T-helper 1 cell (primary cell): ENCODE measurements around the gene SLC16A7.

ENCODE experiments used
- DNase-seq, 5 donors: peaks; one replicate each; pipeline ENCODE4 v3.0.0-alpha.2; 2012 to 2020

SLC16A7 gene

GRCh38 chr12:59624732-59625460 lies 29.1 kb downstream of the SLC16A7 start:
- no peak for DNase-seq

DNA sequence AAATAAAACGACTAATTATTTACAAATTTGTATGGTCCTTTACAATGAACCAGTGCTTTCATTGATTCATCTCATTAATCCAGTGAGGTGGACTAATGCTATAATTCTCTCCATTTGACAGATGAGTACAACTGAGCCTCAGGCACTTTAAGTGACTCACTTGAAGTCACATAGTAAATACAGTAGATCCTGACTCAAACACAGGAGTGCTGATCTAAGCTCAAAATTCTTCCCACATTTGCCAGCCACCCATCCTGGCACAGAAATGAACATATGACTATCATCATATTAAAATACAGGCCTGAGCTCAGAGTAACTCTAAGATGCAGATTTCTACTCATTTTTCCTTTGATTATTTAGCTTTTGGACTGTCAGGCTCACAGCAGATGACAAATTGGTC lies 30.6 kb downstream of the SLC16A7 start:
- DNase-seq = no peak

DNA sequence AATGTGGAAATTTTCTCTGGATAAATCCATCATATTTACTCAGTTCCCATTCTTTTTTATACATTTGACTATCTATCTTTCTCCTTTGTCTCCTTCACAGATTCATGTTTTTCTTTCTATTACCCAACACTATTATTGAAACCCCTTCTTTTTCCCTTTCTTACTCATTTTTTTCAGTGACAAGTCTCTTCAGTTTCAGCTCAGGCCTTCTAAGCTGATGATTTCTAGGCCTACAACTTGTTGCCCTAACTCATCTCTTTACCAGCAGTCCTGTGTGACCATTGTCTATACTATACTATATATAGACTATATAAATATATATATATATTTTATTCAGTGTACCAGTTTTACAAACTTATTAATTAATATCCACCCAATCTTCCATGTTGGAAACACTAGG lies 31.8 kb downstream of the SLC16A7 start:
- DNase-seq = no peak

DNA sequence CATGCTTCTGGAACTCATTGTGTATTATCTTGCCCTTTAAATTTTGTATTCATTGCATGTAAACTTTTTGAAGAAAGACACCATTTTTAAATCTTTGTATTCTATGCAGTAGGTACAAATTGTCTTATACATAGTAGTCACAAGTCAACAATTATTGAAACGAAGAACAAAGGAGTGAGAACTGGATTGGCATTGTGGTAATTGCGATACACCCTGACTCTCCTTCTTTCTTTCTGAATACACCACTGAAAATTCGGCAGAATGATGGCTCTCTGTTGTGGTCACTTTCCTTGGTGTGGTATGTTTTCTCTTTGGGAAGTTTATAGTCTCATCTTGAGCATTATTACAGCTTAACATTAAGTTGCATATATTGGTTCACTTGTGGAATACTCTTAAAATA lies 34.1 kb downstream of the SLC16A7 start:
- DNase-seq = no peak

GRCh38 chr12:59632408-59632807 lies 36.6 kb downstream of the SLC16A7 start:
- DNase-seq = no peak

DNA sequence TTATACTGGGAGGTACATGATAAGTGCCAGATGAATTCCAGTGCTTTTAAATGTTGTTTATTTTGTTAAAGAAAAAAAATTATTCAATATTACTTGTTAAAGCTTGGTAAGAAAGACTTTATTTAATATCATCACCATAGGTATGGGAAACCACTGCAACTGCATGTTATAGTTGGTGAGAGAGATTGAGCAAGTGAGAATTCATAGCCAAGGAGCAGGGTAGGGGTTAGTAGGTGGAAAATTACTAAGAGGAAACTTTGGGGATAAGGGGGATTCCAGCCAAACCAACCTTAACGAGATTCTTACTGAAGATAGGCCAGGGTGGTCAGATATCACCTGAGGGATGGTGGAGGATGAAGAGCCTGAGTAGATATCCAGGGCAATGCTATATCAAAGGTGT lies 38.4 kb downstream of the SLC16A7 start:
- DNase-seq = no peak

- DNase-seq = no peak
Measured at GRCh38 chr12:59636945-59637691, 41.3 kb downstream of the SLC16A7 start.

- no peak for DNase-seq
Measured at GRCh38 chr12:59637692-59638070, 41.9 kb downstream of the SLC16A7 start.

DNA sequence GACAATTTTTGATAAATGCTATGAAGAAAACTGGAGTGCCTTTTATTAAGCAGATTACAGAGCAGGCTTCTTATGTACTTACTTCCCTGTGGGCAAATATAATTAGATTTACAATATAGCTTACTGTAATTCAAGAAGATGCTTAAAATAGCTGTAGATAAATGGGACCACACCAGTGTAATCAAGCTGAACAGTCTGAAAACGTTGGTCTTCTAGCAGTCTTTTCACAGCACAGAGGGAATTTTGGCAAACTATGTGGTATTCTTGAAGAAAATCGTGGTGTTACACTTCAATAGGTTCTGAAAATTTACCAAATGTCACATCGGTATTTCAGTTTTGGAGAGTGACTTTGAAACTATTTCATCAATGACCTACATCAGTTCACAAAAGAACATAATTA lies 47.7 kb downstream of the SLC16A7 start:
- DNase-seq = no peak

GRCh38 chr12:59645242-59645641 lies 49.4 kb downstream of the SLC16A7 start:
- DNase-seq = no peak

- DNase-seq = no peak
Measured at GRCh38 chr12:59646636-59647035, 50.8 kb downstream of the SLC16A7 start.

DNA sequence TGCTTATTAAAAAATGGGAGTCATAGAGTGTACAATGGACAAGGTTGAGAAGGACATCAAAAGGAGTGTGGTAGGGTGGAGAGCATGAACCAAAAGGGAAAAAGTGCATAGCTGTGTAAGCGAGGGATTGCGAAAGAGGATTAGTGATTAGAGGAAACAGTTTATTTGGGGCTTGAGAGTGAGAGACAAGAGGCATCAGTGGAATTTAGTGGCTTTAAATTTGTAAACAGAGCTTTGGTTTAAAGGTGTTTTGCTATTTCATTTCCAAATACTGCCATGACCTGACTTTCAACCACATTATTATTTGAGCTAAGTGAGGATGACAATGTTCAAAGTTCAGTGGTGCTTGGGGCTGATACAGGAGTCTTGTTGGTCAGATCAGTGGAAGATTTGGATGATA lies 53.4 kb downstream of the SLC16A7 start:
- no peak for DNase-seq

- DNase-seq = no peak
Measured at GRCh38 chr12:59650588-59651228, 54.9 kb downstream of the SLC16A7 start.

DNA sequence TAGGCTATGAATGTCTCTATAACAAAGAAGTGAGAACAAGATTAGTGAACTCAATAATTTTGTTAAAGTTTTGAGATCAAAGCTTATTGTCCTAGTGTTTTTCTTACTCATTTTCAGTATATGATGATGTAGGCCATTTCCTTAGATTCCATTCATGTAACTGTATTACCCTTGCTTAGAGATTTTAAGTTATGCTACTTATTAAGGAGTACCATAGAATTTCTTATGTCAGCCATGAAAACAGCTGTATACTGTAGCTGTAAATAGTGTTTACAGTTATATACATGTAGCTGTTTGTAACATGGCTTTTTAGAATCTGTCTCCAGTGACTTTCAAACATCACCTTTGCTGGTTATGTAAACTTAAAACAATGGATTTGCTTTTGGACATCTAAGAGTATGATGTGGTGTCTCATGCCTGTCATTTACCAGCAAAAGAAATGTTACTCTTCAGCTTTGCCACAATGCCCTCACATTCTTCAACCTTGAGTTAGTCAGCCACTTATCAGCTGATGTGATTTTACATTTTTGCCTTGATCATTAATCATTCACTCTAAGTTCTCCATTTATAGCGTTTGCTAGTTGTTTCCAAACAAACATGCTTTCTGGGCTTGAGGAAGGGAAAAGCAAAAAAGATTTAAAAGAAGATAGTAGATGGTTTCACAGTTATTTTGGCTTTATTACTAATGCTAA lies 55.5 kb downstream of the SLC16A7 start:
- no peak for DNase-seq

DNA sequence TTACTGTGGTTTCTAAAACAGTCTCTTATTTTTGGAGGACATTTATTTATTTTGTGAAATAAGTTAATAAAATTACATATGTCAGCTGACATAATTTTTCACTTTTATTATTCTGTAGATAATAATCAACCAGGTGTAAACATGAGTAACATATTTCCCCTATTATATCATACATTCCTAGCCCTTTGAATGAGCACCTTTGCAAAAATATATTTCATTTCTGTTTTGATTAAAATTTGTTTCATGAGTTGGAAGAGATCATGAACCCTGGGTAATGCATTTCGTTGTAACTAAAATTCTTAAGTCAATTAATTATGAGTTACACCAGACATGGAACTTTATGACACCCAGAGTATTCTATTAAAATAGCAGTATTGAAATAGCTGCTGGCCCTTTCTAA lies 56.3 kb downstream of the SLC16A7 start:
- no peak for DNase-seq

GRCh38 chr12:59654061-59654460 lies 58.2 kb downstream of the SLC16A7 start:
- no peak for DNase-seq

DNA sequence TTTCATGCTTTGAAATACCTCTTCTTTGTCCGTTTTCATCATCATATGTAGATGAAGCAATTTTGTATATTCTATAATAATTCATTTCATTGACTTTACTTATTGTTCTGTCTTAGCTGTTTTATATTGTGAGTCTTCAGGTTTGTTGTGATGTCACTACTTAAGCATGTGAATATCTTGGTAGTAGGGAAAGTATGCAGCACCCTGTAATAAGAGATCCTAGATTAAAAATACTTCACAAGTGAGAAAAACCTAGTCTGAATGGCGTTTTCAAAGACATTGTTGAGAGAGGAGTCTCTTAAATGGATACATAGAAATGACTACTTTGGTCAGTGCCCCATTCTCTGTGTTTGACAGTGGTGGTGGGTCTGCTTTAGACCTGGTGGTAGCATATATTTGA lies 61.4 kb downstream of the SLC16A7 start:
- no peak for DNase-seq

GRCh38 chr12:59657711-59658110 lies 61.9 kb downstream of the SLC16A7 start:
- no peak for DNase-seq

DNA sequence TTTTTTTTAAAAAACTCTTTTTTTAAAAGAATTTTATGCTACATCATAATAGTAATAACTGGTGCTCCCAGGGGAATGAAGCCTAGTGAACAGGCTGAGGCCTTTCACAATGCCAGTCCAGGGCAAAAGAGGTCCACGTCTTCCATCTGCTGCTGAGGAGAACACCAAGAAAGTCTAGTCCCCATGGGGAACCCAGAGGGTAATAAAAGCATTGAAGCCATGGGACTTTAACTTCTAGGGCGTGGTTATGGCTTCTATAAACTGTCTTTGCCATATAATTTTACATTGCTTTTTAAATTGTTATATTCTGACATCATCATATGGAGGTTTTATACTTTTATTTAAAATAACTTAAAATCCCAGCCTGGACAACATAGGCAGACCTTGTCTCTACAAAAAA lies 64.3 kb downstream of the SLC16A7 start:
- no peak for DNase-seq

DNA sequence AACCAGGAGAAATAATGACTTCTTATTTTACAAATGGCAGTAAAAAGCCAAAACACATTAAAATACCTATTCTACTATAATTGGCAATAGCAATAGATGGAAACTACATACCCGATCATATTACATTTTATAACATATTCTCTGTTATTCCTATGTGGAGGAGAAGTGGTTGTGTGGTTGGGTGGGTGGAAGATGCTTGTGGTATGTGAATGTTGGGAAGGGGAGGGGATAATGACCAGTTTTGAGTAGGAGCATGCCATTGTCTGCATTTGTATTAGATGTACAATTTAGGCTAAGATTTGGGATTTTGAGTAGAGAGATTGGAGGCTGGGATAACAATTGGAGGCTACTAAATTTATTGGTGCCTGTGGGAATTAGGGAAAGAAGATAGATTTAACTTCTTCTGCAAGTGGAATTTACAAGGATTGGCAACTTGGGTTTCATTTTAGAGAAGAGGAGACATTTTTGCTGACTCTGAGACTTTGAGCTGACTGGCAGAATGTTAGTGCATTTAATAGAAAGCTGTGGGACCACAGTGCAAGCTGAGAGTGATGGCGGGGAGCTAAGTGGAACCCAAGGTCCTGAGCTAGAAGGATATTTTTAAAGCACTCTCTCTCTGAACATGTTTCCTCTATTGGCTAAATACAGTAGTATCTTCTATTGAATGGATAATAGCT lies 65.2 kb downstream of the SLC16A7 start:
- no peak for DNase-seq

GRCh38 chr12:59664495-59664894 lies 68.7 kb downstream of the SLC16A7 start:
- no peak for DNase-seq

DNA sequence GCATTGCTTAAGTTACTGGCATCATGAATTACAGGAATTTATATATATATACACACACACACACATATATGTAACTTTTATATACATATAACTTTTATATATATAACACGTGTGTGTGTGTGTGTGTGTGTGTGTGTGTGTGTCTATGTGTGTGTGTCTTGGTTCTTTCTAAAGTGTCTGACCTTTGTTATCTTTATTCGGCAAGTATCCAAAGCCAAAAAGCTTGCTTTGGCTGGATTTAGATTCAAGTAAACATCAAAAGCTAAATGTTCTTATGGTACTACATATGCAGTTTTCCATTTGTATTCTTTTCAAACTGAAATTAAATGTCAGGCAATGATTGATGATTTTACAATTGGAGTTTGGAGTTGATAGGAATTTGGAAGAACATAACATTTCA lies 69.9 kb downstream of the SLC16A7 start:
- no peak for DNase-seq

DNA sequence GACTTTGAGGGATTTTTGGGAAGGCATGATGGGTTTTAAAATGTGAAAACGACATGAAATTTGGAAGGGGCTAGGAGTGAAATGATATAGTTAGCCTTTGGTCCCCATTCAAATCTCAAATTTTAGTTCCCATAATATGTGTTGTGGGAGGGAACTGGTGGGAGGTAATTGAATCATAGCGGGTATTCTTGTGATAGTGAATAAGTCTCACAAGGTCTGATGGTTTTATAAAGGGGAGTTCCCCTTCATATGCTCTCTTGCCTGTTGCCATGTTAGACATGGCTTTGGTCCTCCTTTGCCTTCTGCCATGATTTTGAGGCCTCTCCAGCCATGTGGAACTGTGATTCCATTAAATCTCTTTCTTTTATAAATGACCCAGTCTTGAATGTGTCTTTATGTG lies 72.8 kb downstream of the SLC16A7 start:
- DNase-seq = no peak
